Panc1 (cell line): ENCODE measurements around the gene SFT2D2. TPM values are rescaled to one million over a fixed set of nuclear protein-coding genes. Genes with fewer than 3 reads are reported as not detected.

Experiments
- ATAC-seq: fragments of 200-7000 bp; cut with Tn5 transposase; 2 replicates; pipeline ENCODE4 v1.9.1; 2020; ENCODE audit warnings: mild to moderate bottlenecking, moderate library complexity
- BruUV-seq: library from RNA; stranded (reverse); fragments of 400-500 nt; replicated peaks from 2 replicates; lab custom pipeline; 2021; lab: Mats Ljungman, UMichigan
- CTCF ChIA-PET: fragments of 300-600 bp; sonication (Branson Sonifier 250); formaldehyde crosslinking; loops from one replicate; lab custom pipeline; 2022; ENCODE audit warnings: antibody characterized with exemption; lab: Charles Lee
- POLR2A ChIA-PET: fragments of 300-600 bp; sonication (Branson Sonifier 250); formaldehyde crosslinking; loops from one replicate; lab custom pipeline; 2022; ENCODE audit warnings: antibody characterized with exemption; lab: Charles Lee
- DNase-seq: peaks from one replicate; pipeline ENCODE4 v3.0.0-alpha.2; 2010; ENCODE audit warnings: low read depth, low spot score
- H3K27ac ChIP-seq: 2 replicates; pipeline ENCODE4 v1.5.1; 2011; ENCODE audit warnings: mild to moderate bottlenecking, low read length, inconsistent platforms
- H3K27me3 ChIP-seq: fragments of 200-500 bp; sonication (Bioruptor generic); 2 replicates; pipeline ENCODE4 v1.6.0; 2014; ENCODE audit warnings: low read length, inconsistent platforms; ENCODE audit not compliant: control insufficient read depth, insufficient read depth
- H3K36me3 ChIP-seq: fragments of 200-500 bp; sonication (Bioruptor generic); 2 replicates; pipeline ENCODE4 v1.5.1; 2014; ENCODE audit warnings: inconsistent platforms, mild to moderate bottlenecking, low read length, moderate library complexity; ENCODE audit not compliant: control insufficient read depth, insufficient read depth
- H3K4me1 ChIP-seq: 2 replicates; pipeline ENCODE4 v1.5.1; 2011; ENCODE audit warnings: inconsistent platforms, mild to moderate bottlenecking, low read length, moderate library complexity; ENCODE audit not compliant: control insufficient read depth, insufficient read depth
- H3K4me3 ChIP-seq, 2 experiments: 2 replicates each; pipeline ENCODE4 v1.5.1; 2011 to 2012; ENCODE audit warnings: low read depth in 2 of 2, low read length in 2 of 2, mild to moderate bottlenecking in 2 of 2, inconsistent platforms in 1 of 2, moderate library complexity in 1 of 2
- H3K9me3 ChIP-seq: fragments of 200-500 bp; sonication (Bioruptor generic); 2 replicates; pipeline ENCODE4 v1.5.1; 2014; ENCODE audit warnings: low read depth, mild to moderate bottlenecking, inconsistent platforms, low read length, moderate library complexity; ENCODE audit not compliant: control insufficient read depth, insufficient read depth
- POLR2AphosphoS5 ChIP-seq: IDR thresholded peaks from 2 replicates; pipeline ENCODE4 v1.6.1; 2012; ENCODE audit warnings: mild to moderate bottlenecking, low read depth, low read length, moderate library complexity
- SIN3A ChIP-seq: IDR thresholded peaks from 2 replicates; pipeline ENCODE4 v1.6.1; 2012; ENCODE audit warnings: low read depth, mild to moderate bottlenecking, low read length, moderate library complexity, borderline replicate concordance; ENCODE audit not compliant: insufficient read depth
- TCF7L2 ChIP-seq: IDR thresholded peaks from 2 replicates; pipeline ENCODE4 v1.6.1; 2011; ENCODE audit warnings: mild to moderate bottlenecking, low read depth, low read length, inconsistent platforms
- in situ Hi-C: cut with HindIII; loops from 2 replicates; pipeline ENCODE4 v1.10.0; 2016; ENCODE audit warnings: low sequenced_read_pairs, low pct_unique_long_range_greater_than_20kb
- intact Hi-C: fragments of 100-400 bp; cut with micrococcal nuclease; formaldehyde crosslinking; loops from one replicate; pipeline ENCODE4 v1.10.0; 2022; ENCODE audit not compliant: unreplicated experiment
- total RNA-seq: library from RNA; stranded (reverse); gene quantifications from one replicate; pipeline ENCODE4 v1.2.1, GENCODE V29; 2021; ENCODE audit not compliant: unreplicated experiment
- TF ChIP-seq, protein P1 (sequence below): fragments of 450-650 bp; IDR thresholded peaks from 2 replicates; pipeline ENCODE4 v1.5.1; 2017; ENCODE audit warnings: mild to moderate bottlenecking
- TF ChIP-seq, protein P2 (sequence below), 2 experiments: IDR thresholded peaks; 2 replicates each; pipeline ENCODE4 v1.6.1; 2011 to 2012; ENCODE audit warnings: low read depth in 2 of 2, control low read depth in 1 of 2, low read length in 1 of 2, mild to moderate bottlenecking in 1 of 2, moderate library complexity in 1 of 2; ENCODE audit not compliant: insufficient read depth in 1 of 2

Gene SFT2D2
- total RNA-seq, 1 experiment from 2014 or later, result 68.1 TPM

DNA sequence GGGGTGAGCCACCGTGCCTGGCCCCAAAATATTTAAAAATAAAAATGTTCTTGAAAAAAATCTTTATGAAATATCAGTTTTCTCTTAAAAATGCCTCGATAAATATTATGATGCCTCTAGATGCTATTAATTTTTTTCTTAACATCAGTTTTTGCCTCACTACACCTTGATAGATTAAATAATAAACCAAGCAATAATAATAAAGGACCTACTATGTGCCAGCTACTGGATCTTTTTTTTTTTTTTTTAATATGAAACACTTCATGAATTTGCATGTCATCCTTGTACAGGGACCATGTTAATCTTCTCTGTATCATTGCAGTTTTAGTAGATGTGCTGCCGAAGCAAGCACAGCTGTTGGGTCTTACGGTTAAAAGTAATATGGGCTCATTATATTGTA is 37.3 kb downstream of the SFT2D2 start:
- no TSS peak for BruUV-seq
- no peaks in the 10 kb centered on the region for H3K36me3 ChIP-seq
- DNase-seq (no peak), ATAC-seq (no peak)
- H3K4me3 ChIP-seq, result no peak overlapping the region
- no peaks in the 10 kb centered on the region for H3K9me3 ChIP-seq
- ChIA-PET CTCF (no interaction called here), POLR2A (no interaction called here)
- intact Hi-C loops (no loop called here), in situ Hi-C loops (no loop called here)
- H3K27ac ChIP-seq, result no peak overlapping the region
- H3K4me1 ChIP-seq, result no peaks in the 10 kb centered on the region
- no peaks in the 10 kb centered on the region for H3K27me3 ChIP-seq
- TF ChIP-seq, protein P1, sequence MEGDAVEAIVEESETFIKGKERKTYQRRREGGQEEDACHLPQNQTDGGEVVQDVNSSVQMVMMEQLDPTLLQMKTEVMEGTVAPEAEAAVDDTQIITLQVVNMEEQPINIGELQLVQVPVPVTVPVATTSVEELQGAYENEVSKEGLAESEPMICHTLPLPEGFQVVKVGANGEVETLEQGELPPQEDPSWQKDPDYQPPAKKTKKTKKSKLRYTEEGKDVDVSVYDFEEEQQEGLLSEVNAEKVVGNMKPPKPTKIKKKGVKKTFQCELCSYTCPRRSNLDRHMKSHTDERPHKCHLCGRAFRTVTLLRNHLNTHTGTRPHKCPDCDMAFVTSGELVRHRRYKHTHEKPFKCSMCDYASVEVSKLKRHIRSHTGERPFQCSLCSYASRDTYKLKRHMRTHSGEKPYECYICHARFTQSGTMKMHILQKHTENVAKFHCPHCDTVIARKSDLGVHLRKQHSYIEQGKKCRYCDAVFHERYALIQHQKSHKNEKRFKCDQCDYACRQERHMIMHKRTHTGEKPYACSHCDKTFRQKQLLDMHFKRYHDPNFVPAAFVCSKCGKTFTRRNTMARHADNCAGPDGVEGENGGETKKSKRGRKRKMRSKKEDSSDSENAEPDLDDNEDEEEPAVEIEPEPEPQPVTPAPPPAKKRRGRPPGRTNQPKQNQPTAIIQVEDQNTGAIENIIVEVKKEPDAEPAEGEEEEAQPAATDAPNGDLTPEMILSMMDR, result no peak
- TF ChIP-seq, protein P2, sequence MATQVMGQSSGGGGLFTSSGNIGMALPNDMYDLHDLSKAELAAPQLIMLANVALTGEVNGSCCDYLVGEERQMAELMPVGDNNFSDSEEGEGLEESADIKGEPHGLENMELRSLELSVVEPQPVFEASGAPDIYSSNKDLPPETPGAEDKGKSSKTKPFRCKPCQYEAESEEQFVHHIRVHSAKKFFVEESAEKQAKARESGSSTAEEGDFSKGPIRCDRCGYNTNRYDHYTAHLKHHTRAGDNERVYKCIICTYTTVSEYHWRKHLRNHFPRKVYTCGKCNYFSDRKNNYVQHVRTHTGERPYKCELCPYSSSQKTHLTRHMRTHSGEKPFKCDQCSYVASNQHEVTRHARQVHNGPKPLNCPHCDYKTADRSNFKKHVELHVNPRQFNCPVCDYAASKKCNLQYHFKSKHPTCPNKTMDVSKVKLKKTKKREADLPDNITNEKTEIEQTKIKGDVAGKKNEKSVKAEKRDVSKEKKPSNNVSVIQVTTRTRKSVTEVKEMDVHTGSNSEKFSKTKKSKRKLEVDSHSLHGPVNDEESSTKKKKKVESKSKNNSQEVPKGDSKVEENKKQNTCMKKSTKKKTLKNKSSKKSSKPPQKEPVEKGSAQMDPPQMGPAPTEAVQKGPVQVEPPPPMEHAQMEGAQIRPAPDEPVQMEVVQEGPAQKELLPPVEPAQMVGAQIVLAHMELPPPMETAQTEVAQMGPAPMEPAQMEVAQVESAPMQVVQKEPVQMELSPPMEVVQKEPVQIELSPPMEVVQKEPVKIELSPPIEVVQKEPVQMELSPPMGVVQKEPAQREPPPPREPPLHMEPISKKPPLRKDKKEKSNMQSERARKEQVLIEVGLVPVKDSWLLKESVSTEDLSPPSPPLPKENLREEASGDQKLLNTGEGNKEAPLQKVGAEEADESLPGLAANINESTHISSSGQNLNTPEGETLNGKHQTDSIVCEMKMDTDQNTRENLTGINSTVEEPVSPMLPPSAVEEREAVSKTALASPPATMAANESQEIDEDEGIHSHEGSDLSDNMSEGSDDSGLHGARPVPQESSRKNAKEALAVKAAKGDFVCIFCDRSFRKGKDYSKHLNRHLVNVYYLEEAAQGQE (IDR thresholded peaks at IDR 0.05; ENCODE audit: insufficient read depth in 1 of 2, low read depth in 2 of 2, low read length in 1 of 2), result no peak
- TF ChIP-seq POLR2AphosphoS5, result no peak
- TF ChIP-seq SIN3A, result no peak

DNA sequence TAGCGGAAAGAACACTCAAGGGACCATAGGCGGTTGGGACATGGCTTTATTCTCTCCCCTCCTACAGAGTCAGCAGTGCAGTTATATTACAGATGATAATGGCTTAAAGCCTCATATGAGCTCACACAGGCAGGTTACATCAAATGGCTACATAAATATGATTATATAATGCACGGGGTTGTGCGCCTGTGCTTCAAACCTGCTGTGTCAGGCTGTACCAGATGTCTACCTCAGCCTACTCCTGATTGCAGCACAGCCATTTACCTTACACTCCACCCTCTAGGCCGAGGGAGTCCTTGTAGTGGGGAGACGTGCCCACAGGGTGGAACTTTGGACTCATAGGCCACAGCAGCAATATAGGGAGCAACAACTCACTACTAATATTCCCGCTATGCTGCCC is 38.5 kb downstream of the SFT2D2 start:
- CTCF ChIA-PET, result no interaction called here

GRCh38 chr1:168265596-168265995 is 39.8 kb downstream of the SFT2D2 start:
- no peak overlapping the region for H3K27ac ChIP-seq
- ATAC-seq, result no peak
- CTCF ChIA-PET, result no interaction called here

More for the DNA sequence above, 38.5 kb downstream of the SFT2D2 start:
- POLR2A ChIA-PET, result no interaction called here
- in situ Hi-C loops, result no loop called here
- Histone ChIP-seq H3K9me3 (no peaks in the 10 kb centered on the region), H3K4me1 (no peaks in the 10 kb centered on the region), H3K27me3 (no peaks in the 10 kb centered on the region), H3K36me3 (no peaks in the 10 kb centered on the region), H3K4me3 (no peak overlapping the region), H3K27ac (no peak overlapping the region)
- ATAC-seq, result no peak
- intact Hi-C loops, result no loop called here
- DNase-seq, result no peak
- no peak for TF ChIP-seq SIN3A
- no TSS peak for BruUV-seq

More at GRCh38 chr1:168265596-168265995, 39.8 kb downstream of the SFT2D2 start:
- in situ Hi-C loops (no loop called here), intact Hi-C loops (no loop called here)
- no peaks in the 10 kb centered on the region for H3K27me3 ChIP-seq
- no peaks in the 10 kb centered on the region for H3K36me3 ChIP-seq
- no peaks in the 10 kb centered on the region for H3K9me3 ChIP-seq
- no peak overlapping the region for H3K4me3 ChIP-seq
- POLR2A ChIA-PET, result no interaction called here
- DNase-seq, result no peak
- BruUV-seq, result no TSS peak
- no peak for TF ChIP-seq TCF7L2
- TF ChIP-seq, protein P1, result no peak
- TF ChIP-seq POLR2AphosphoS5, result no peak
- no peak for TF ChIP-seq SIN3A
- TF ChIP-seq, protein P2 (IDR thresholded peaks at IDR 0.05; ENCODE audit: insufficient read depth in 1 of 2, low read depth in 2 of 2, low read length in 1 of 2), result no peak
- no peaks in the 10 kb centered on the region for H3K4me1 ChIP-seq
